ENCODE results near the gene CTNND2. TPM values are rescaled to one million over a fixed set of nuclear protein-coding genes. Genes with fewer than 3 reads are reported as not detected.

Gene CTNND2
- polyA plus RNA-seq, 1 experiment, result not detected

GRCh38 chr5:10934783-10935355 is 969.4 kb downstream of the CTNND2 start:
- DNase-seq (ENCODE audit: low read depth, low spot score), result no peak
- Histone ChIP-seq H3K9me3 (ENCODE audit: control insufficient read depth, insufficient read depth, low read length) (no peaks in the 10 kb centered on the region), H3K27me3 (ENCODE audit: control insufficient read depth, insufficient read depth, low read length) (peaks cover 17% of the 10 kb centered on the region), H3K27ac (ENCODE audit: low read depth, low read length) (no peak overlapping the region), H3K4me3 (ENCODE audit: low read depth, low read length) (no peak overlapping the region)
- TF ChIP-seq CTCF (IDR thresholded peaks at IDR 0.05; ENCODE audit: low read depth, low read length), result no peak
- ChIA-PET CTCF (no interaction called here), POLR2A (no interaction called here)

DNA sequence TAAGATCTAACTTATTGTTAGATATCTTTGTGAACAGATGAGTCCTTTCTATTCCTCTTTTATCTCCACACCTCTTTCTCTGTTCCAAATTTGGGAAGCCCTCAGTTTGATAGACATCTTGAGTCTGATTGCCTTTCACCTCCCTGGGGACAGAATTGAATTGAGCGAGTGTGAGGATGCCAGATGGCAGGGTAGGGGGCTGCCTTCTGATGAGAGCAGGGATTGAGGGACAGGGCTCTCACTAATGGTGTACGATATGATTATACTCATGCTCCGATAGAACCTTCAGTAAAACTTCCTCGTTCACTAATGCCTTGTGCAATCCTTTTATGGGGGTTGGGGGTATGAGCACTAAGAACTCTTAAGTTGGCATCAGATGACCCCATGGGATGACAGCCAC is 971.1 kb downstream of the CTNND2 start:
- no peak for DNase-seq (ENCODE audit: low read depth, low spot score)
- Histone ChIP-seq H3K9me3 (ENCODE audit: control insufficient read depth, insufficient read depth, low read length) (no peaks in the 10 kb centered on the region), H3K4me3 (ENCODE audit: low read depth, low read length) (no peak overlapping the region), H3K27me3 (ENCODE audit: control insufficient read depth, insufficient read depth, low read length) (peaks cover 14% of the 10 kb centered on the region), H3K27ac (ENCODE audit: low read depth, low read length) (no peak overlapping the region)
- ChIA-PET CTCF (interaction anchor here (0.8 kb wide), 1 partner anchor 238 kb away, joined by 3 read pairs; no protein-coding TSS in a partner anchor), POLR2A (no interaction called here)
- no peak for TF ChIP-seq CTCF (IDR thresholded peaks at IDR 0.05; ENCODE audit: low read depth, low read length)

GRCh38 chr5:10932426-10932825 is 971.8 kb downstream of the CTNND2 start:
- Histone ChIP-seq H3K9me3 (ENCODE audit: control insufficient read depth, insufficient read depth, low read length) (no peaks in the 10 kb centered on the region), H3K27ac (ENCODE audit: low read depth, low read length) (no peak overlapping the region), H3K27me3 (ENCODE audit: control insufficient read depth, insufficient read depth, low read length) (peaks cover 14% of the 10 kb centered on the region), H3K4me3 (ENCODE audit: low read depth, low read length) (no peak overlapping the region)
- CTCF ChIA-PET, result no interaction called here
- DNase-seq (ENCODE audit: low read depth, low spot score), result no peak
- no peak for TF ChIP-seq CTCF (IDR thresholded peaks at IDR 0.05; ENCODE audit: low read depth, low read length)
- POLR2A ChIA-PET, result no interaction called here

- no peak for TF ChIP-seq CTCF (IDR thresholded peaks at IDR 0.05; ENCODE audit: low read depth, low read length)
- ChIA-PET CTCF (no interaction called here), POLR2A (no interaction called here)
- H3K9me3 ChIP-seq (ENCODE audit: control insufficient read depth, insufficient read depth, low read length), result no peaks in the 10 kb centered on the region
- no peak overlapping the region for H3K27ac ChIP-seq (ENCODE audit: low read depth, low read length)
- peaks cover 7% of the 10 kb centered on the region for H3K27me3 ChIP-seq (ENCODE audit: control insufficient read depth, insufficient read depth, low read length)
- H3K4me3 ChIP-seq (ENCODE audit: low read depth, low read length), result no peak overlapping the region
- DNase-seq (ENCODE audit: low read depth, low spot score), result no peak
Observed at GRCh38 chr5:10927608-10928007, 976.6 kb downstream of the CTNND2 start.

DNA sequence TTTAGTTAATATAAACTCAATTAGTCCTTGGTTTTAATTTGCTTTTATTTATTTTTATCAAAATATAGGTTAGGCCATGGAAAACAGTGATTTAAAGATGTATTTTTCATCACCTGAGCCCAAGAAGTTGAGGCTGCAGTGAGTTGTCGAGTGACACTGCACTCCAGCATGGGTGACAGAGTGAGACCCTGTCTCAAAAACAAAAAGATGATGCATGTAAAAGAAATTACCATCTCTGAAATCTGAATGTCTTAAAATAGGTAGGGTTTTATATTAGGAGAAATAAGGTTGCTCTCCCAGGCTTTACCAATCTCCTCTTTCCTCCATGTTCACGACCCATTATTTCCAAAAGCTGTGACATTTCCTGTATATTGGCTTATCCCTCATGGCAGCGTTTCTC is 980.9 kb downstream of the CTNND2 start:
- H3K27me3 ChIP-seq (ENCODE audit: control insufficient read depth, insufficient read depth, low read length), result peaks cover 7% of the 10 kb centered on the region
- CTCF ChIA-PET, result no interaction called here
- no peak overlapping the region for H3K27ac ChIP-seq (ENCODE audit: low read depth, low read length)
- POLR2A ChIA-PET, result no interaction called here
- TF ChIP-seq CTCF (IDR thresholded peaks at IDR 0.05; ENCODE audit: low read depth, low read length), result no peak
- H3K4me3 ChIP-seq (ENCODE audit: low read depth, low read length), result no peak overlapping the region
- no peaks in the 10 kb centered on the region for H3K9me3 ChIP-seq (ENCODE audit: control insufficient read depth, insufficient read depth, low read length)
- DNase-seq (ENCODE audit: low read depth, low spot score), result no peak

Small RNA genes lying within 50 kb of the gene (small RNA-seq; reads per million reads assigned to genes)
- not detected for gene RNU6-429P (ENCODE audit: insufficient read length, low read depth)
